ENCODE measurements around the gene CDS2.
A peak's percentile ranks its signal among the peaks of the same experiment; 100 is the strongest.
"Not testable (repeated sequence)": the region's sequence is repeated elsewhere in the genome, so short reads cannot be mapped to it uniquely, and the experiment has no call there.

Gene CDS2

DNA sequence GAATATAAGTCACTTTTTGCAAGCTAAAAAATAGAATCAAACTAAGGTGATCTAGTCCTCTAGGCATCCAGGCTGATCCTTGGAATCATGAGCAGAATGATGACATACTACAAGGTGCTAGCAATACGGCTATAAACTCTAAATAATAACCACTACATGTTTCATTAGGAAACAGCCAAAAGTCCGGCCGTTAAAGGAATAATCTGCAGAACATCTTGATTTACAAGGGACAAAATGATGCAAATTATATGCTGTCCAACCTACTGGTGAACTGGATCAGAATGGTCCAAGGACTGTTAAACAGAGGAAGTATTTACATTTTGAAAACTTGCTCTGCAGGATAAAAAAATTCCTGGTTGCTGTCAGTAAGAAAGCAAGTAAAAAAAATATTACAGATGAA is 26.9 kb upstream of the CDS2 start:
- not testable (repeated sequence) for H3K4me1 ChIP-seq (ENCODE audit: control insufficient read depth, insufficient read depth, low read length); H3K9me3 ChIP-seq (ENCODE audit: control insufficient read depth, insufficient read depth, low read depth, low read length); H3K27ac ChIP-seq (ENCODE audit: extremely low read depth, low read depth, low read length); H3K4me3 ChIP-seq (ENCODE audit: low read depth, low read length)
- CTCF ChIA-PET, result interaction anchor here (0.6 to 3.9 kb wide), 21 partner anchors 9 to 491 kb away, joined by 3 to 23 read pairs (median 5); no protein-coding TSS in a partner anchor
- POLR2A ChIA-PET, result interaction anchor here (1.2 kb wide), 1 partner anchor 20 kb away, joined by 4 read pairs; the partner anchor contains the start of gene PCNA
- peaks cover 65 to 90% of the 10 kb centered on the region in 2 experiments for H3K36me3 ChIP-seq (ENCODE audit: control insufficient read depth in 2 of 2, insufficient read depth in 1 of 2, low read length in 2 of 2)

DNA sequence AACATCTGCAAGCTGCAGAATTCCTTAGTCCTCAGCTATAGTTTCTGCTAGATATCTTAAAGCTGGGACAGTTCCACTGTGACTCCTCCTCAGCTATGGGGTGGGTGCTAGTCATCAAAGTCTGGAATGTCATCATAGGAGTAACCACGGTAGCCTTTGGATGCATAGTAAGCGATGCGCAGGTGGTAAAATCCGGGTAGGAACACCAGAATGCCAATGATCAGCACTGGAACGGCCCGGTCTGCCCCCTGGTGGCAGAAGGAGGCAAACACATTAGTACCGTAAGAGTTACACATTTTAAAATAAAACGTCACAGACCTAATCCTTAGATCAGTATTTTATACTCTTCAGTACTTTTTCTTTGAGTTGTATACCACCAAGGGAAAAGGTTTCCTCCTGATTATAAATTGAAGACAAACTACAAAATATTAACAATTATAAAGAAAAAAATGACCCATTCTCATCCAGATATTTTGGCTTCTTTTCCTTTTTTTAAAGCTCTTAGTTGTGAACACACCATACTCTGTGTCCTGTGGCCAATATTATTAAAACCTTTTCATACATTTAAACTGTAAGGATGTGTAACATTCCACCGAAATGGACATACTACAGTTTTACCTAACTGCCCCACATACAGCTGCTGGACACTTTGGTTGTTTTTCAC is 26.0 kb upstream of the CDS2 start:
- Histone ChIP-seq H3K9me3 (ENCODE audit: control insufficient read depth, insufficient read depth, low read depth, low read length) (no peaks in the 10 kb centered on the region), H3K36me3 (ENCODE audit: control insufficient read depth in 2 of 2, insufficient read depth in 1 of 2, low read length in 2 of 2) (peaks cover 74 to 90% of the 10 kb centered on the region in 2 experiments), H3K4me1 (ENCODE audit: control insufficient read depth, insufficient read depth, low read length) (no peaks in the 10 kb centered on the region), H3K4me3 (ENCODE audit: low read depth, low read length) (no peak overlapping the region), H3K27ac (ENCODE audit: extremely low read depth, low read depth, low read length) (no peak overlapping the region)
- TF ChIP-seq ZNF654 (tag by site-specific recombination; IDR thresholded peaks at IDR 0.05; ENCODE audit: low read depth) (peak; percentile 55), ZXDB (tag by site-specific recombination; IDR thresholded peaks at IDR 0.05) (no peak), ZNF2 (tag by site-specific recombination; IDR thresholded peaks at IDR 0.05) (peak; percentile 57; the same call in 1 of the 2 replicates)
- TF ChIP-seq, protein P1, sequence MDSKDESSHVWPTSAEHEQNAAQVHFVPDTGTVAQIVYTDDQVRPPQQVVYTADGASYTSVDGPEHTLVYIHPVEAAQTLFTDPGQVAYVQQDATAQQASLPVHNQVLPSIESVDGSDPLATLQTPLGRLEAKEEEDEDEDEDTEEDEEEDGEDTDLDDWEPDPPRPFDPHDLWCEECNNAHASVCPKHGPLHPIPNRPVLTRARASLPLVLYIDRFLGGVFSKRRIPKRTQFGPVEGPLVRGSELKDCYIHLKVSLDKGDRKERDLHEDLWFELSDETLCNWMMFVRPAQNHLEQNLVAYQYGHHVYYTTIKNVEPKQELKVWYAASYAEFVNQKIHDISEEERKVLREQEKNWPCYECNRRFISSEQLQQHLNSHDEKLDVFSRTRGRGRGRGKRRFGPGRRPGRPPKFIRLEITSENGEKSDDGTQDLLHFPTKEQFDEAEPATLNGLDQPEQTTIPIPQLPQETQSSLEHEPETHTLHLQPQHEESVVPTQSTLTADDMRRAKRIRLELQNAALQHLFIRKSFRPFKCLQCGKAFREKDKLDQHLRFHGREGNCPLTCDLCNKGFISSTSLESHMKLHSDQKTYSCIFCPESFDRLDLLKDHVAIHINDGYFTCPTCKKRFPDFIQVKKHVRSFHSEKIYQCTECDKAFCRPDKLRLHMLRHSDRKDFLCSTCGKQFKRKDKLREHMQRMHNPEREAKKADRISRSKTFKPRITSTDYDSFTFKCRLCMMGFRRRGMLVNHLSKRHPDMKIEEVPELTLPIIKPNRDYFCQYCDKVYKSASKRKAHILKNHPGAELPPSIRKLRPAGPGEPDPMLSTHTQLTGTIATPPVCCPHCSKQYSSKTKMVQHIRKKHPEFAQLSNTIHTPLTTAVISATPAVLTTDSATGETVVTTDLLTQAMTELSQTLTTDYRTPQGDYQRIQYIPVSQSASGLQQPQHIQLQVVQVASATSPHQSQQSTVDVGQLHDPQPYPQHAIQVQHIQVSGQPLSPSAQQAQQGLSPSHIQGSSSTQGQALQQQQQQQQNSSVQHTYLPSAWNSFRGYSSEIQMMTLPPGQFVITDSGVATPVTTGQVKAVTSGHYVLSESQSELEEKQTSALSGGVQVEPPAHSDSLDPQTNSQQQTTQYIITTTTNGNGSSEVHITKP (tag by site-specific recombination; IDR thresholded peaks at IDR 0.05), result peak; percentile 84
- TF ChIP-seq, protein P2, sequence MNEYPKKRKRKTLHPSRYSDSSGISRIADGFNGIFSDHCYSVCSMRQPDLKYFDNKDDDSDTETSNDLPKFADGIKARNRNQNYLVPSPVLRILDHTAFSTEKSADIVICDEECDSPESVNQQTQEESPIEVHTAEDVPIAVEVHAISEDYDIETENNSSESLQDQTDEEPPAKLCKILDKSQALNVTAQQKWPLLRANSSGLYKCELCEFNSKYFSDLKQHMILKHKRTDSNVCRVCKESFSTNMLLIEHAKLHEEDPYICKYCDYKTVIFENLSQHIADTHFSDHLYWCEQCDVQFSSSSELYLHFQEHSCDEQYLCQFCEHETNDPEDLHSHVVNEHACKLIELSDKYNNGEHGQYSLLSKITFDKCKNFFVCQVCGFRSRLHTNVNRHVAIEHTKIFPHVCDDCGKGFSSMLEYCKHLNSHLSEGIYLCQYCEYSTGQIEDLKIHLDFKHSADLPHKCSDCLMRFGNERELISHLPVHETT (tag by site-specific recombination; IDR thresholded peaks at IDR 0.05), result no peak
- TF ChIP-seq, protein P3, sequence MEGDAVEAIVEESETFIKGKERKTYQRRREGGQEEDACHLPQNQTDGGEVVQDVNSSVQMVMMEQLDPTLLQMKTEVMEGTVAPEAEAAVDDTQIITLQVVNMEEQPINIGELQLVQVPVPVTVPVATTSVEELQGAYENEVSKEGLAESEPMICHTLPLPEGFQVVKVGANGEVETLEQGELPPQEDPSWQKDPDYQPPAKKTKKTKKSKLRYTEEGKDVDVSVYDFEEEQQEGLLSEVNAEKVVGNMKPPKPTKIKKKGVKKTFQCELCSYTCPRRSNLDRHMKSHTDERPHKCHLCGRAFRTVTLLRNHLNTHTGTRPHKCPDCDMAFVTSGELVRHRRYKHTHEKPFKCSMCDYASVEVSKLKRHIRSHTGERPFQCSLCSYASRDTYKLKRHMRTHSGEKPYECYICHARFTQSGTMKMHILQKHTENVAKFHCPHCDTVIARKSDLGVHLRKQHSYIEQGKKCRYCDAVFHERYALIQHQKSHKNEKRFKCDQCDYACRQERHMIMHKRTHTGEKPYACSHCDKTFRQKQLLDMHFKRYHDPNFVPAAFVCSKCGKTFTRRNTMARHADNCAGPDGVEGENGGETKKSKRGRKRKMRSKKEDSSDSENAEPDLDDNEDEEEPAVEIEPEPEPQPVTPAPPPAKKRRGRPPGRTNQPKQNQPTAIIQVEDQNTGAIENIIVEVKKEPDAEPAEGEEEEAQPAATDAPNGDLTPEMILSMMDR (tag by site-specific recombination; IDR thresholded peaks at IDR 0.05), result peak; percentile 54
- CTCF ChIA-PET, result interaction anchor here (0.6 to 3.9 kb wide), 56 partner anchors 8 to 888 kb away, joined by 3 to 23 read pairs (median 4); partner anchors contain the start of gene CDS2
- POLR2A ChIA-PET, result interaction anchor here (1.2 kb wide), 1 partner anchor 19 kb away, joined by 4 read pairs; the partner anchor contains the start of gene PCNA

DNA sequence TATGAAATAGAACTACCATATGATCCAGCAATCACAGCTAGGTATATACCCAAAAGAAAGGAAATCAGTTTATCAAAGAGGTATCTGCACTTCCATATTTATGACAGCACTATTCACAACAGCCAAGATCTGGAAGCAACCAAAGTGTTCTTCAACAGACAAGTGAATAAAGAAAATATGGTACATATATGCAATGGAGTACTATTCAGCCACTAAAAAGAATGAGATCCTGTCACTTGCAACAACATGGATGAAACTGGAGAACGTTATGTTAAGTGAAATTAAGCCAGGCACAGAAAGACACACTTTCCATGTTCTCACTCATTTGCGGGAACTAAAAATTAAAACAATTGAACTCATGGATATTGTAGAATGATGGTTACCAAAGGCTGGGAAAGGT is 22.3 kb upstream of the CDS2 start:
- TF ChIP-seq BCL11B (tag by site-specific recombination; IDR thresholded peaks at IDR 0.05; ENCODE audit: low read depth) (no peak), ZNF549 (tag by site-specific recombination; IDR thresholded peaks at IDR 0.05) (no peak), ZNF146 (tag by site-specific recombination; IDR thresholded peaks at IDR 0.05) (peak; percentile 88)
- TF ChIP-seq, protein P4, sequence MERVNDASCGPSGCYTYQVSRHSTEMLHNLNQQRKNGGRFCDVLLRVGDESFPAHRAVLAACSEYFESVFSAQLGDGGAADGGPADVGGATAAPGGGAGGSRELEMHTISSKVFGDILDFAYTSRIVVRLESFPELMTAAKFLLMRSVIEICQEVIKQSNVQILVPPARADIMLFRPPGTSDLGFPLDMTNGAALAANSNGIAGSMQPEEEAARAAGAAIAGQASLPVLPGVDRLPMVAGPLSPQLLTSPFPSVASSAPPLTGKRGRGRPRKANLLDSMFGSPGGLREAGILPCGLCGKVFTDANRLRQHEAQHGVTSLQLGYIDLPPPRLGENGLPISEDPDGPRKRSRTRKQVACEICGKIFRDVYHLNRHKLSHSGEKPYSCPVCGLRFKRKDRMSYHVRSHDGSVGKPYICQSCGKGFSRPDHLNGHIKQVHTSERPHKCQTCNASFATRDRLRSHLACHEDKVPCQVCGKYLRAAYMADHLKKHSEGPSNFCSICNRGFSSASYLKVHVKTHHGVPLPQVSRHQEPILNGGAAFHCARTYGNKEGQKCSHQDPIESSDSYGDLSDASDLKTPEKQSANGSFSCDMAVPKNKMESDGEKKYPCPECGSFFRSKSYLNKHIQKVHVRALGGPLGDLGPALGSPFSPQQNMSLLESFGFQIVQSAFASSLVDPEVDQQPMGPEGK (tag by site-specific recombination; IDR thresholded peaks at IDR 0.05), result no peak
- no peaks in the 10 kb centered on the region for H3K4me1 ChIP-seq (ENCODE audit: control insufficient read depth, insufficient read depth, low read length)
- H3K36me3 ChIP-seq (ENCODE audit: control insufficient read depth in 2 of 2, insufficient read depth in 1 of 2, low read length in 2 of 2), result peaks cover 88 to 92% of the 10 kb centered on the region in 2 experiments
- H3K9me3 ChIP-seq (ENCODE audit: control insufficient read depth, insufficient read depth, low read depth, low read length), result no peaks in the 10 kb centered on the region
- ChIA-PET CTCF (interaction anchor here (0.6 to 1.2 kb wide), 2 partner anchors 28 to 87 kb away, joined by 4 to 5 read pairs; no protein-coding TSS in a partner anchor), POLR2A (no interaction called here)
- no peak overlapping the region for H3K27ac ChIP-seq (ENCODE audit: extremely low read depth, low read depth, low read length)
- H3K4me3 ChIP-seq (ENCODE audit: low read depth, low read length), result no peak overlapping the region

Measured in HEK293 (cell line).